Colon (tissue), 2 donors: ENCODE measurements around the gene FAM186B.
"Not testable (repeated sequence)": the region's sequence is repeated elsewhere in the genome, so short reads cannot be mapped to it uniquely, and the experiment has no call there.

Experiments
- FAIRE-seq: peaks from 2 replicates; lab custom pipeline; 2012; peaks lifted over from hg19 to GRCh38; lab: Jason Lieb, UNC
- donor health status: control.
- donor health status: control.

Gene FAM186B

DNA sequence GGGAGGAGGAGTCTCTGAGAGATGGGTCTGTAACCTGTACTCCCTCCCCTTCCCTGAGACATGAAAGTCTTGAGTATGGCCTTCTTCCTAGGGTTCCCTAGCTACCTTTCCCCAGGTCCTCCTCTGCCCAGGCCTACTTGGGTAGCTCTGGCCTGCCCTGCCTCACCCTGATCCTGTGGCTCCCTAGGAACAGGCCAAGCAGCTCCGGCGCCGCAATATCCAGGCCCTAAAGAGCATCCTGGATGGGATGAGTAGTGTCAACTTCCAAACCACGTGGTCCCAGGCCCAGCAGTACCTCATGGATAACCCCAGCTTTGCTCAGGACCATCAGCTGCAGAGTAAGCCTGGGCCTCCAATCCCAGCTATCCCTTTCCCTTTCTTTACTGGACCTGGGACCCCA is 30.2 kb upstream of the FAM186B start:
- no peak for FAIRE-seq

DNA sequence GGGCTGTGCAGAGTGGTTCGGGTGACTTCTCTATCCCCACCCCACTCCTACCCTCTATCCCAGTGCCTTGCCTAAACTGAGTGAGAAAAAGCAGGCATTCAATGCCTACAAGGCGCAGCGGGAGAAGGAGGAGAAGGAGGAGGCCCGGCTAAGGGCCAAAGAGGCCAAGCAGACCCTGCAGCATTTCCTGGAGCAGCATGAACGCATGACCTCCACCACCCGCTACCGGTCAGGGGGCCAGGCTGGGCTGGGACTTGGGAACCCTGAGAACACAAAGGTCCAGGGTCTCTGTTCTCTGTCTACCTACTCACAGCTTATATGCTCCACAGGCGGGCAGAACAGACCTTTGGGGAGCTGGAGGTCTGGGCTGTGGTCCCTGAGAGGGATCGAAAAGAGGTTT is 29.6 kb upstream of the FAM186B start:
- FAIRE-seq, result no peak

DNA sequence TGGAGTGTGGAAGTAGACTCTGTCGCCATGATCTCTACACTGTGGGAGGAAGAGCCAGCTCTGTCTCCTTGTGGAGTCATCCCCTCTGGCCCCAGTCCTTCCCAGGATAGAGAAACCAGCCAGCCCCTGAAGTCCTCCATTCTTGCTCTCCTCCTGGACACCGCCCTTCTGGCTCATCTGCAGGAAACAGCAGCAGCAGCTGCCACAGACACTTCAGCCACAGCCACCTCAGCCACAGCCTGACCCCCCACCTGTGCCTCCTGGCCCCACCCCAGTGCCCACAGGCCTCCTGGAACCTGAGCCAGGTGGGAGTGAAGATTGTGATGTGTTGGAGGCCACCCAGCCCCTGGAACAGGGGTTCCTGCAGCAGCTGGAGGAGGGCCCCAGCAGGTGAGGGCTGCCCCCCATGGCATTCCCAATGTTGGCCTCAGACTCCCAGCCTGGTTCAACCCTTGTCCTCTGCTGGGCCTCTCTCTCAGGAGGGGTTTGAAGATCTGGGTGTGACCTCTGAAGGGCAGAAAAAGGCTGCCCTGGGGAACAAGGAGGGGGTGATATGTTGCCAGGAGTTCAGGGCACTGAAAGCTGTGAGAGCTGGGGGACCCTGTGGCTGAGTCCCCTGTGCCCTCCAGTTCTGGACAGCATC is 28.4 kb upstream of the FAM186B start:
- no peak for FAIRE-seq

DNA sequence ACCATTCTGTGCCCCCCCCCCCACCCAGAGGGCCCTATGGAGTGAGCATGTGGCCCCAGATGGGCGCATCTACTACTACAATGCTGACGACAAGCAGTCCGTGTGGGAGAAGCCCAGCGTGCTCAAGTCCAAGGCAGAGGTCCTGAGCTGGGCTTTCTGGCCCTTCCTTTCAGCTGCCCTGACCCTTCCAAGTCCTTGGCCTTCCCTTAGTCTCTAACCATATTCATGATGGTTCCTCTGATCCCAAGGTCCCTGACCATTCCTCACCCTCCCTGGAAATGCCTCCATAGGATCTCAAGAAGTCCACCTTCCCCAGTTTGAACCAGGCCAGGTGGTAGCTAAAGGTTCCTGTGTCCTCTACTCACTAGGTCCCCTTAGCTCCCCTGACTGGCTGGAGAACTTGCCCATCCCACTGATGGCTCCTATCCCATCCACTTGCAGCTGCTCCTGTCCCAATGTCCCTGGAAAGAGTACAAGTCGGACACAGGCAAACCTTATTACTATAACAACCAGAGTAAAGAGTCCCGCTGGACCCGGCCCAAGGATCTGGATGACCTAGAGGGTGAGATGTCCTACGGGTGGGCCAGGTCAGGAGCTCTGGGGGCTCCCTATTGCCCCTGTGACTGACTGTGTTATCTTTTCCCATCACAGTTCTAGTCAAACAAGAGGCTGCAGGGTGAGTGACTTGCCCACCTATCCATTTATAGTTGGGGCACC is 27.7 kb upstream of the FAM186B start:
- FAIRE-seq, result no peak

DNA sequence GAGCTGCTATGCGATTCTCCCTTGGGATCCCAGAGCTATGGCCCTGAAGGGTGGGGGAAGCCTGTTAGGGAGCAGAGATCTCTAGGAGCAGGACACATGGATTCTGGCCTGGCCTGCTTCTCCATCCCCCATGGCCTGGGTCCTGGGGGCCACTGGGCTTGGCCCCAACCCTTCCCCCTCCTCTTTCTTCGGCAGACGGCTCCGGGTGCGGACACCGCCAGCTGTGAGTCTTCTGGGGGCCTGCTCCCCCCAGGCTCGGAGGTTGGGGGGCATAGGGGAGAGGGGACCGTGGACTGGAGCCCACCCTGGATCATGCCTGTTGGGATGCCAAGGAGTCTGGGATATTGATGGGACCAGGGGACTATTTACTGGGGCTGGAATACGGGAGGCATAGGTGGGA is 27.0 kb upstream of the FAM186B start:
- no peak for FAIRE-seq

DNA sequence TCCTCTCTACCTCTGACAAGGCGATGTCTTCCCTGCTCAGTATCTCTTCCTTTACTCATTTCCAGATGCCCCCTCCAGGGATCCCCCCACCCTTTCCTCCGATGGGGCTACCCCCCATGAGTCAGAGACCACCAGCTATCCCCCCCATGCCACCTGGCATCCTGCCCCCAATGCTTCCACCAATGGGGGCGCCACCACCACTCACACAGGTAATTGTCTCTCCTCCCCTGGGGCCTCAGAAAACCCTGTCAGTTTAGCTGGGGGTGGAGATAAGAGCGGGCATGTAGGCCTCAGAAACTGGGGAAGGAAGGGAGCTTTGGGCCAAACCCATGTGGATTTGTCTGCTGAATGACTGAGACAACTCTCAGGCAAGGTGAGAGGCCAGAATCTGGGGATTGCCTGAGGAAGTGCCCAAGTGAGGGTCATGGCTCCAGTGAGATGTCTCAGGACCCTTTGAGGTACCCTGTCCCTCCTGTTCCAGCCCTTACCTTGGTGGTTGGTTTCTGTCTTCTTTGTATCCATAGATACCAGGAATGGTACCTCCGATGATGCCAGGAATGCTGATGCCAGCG is 26.0 kb upstream of the FAM186B start:
- FAIRE-seq, result no peak

DNA sequence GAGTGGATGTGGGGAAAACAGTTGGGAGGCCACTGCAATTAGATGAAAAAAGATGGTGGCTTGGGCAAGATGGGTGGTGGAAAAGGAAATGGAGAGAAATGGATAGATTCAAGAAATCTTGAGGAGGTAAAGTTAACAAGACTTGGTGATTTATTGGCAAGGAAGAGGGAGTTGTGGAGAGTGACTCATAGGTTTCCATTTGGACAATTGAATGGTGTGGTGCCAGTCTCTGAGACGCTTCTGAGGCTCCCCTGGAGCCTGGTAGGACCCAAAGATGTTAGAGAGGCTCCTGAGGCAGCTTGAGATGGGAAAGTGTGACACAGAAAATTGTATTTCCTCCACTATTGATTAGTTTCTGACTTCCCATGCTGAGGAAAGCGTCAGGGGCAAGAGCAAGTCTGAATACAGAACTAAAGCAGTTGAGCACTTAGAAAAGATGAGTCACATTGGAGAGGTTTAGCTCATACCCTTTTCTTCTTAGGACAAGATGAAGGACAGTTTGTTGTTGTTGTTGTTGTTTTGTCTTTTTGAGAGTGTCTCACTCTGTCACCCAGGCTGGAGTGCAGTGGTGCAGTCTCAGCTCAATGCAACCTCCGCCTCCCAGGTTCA is 22.4 kb upstream of the FAM186B start:
- no peak for FAIRE-seq

DNA sequence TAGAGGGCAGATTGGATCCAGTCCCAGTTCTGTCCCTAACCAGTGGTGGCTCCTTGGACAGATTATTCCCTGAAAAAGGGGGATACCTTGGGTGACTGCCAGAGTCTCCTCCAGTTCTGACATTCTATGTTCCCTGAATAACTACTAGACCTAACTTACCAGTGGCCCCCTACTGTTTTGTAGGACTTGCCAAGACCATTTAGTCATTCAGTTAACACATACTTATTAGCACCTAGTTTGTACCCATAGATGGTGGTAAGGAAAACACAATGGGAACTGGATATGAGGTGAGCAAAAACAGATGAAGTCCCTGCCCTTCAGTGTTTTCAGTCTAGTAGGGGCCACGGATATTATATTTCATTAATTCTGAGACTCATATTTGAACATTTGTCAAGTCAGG is 21.4 kb upstream of the FAM186B start:
- FAIRE-seq, result no peak

DNA sequence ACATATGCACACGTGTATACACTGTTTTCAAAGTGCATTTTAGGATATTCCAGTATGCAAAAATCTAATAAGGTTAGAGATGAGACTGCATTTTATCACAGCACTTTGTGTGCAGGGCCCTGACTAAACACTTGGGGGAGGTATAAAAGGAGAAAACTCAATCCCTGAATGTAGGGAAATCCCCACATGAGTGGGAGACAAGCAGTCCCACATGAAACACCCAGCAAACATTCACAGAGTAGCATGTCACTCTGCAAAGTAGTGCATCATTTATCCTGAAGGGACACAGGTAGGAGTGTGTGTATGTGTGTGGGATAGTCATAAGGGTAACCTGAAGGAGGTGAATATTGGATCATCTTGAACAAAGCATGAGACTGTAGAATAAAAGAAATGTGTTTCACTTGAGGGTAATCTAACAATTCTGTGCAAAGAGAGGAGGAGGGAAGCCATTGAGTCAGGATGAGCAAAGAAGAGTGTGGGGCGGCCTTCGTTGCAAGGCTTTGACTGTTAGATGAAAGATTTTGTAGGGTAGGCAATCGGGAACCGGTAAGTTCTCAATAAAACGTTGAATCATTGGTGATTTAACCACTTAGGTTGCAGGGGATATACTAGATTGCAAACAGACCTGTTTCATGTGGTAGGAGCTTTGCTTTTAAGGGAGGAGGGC is 20.9 kb upstream of the FAM186B start:
- no peak for FAIRE-seq

DNA sequence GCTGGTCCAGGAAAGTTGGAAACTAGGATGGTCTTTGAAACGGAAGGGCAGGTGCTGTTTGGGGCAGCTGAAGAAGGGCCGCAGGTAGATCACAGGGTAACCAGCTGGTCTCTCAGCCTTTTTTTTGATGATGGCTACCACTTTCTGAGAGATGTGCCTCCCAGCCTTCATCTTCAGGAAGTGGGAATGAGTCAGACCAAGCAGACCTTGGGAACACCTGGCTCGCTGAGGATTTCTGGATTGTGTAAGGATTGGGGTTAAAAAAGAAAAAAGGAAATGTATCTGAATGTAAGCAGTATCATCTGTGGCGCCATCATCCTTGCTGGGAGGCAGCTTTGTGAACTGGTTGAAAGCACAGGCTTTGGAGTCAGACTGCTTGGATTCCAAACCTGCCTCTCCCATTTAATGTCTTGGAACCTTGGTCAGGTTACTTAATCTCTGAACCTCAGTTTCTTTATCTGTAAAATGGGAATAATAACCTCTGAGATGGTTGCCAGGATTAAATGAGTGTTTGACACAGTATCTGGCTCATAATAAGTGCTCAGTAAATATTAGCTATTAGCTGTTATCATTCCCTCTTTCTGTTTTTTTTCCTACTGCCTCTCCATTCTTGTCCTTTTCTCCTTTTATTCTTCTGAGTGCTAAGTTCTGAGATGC is 19.6 kb upstream of the FAM186B start:
- FAIRE-seq, result no peak

DNA sequence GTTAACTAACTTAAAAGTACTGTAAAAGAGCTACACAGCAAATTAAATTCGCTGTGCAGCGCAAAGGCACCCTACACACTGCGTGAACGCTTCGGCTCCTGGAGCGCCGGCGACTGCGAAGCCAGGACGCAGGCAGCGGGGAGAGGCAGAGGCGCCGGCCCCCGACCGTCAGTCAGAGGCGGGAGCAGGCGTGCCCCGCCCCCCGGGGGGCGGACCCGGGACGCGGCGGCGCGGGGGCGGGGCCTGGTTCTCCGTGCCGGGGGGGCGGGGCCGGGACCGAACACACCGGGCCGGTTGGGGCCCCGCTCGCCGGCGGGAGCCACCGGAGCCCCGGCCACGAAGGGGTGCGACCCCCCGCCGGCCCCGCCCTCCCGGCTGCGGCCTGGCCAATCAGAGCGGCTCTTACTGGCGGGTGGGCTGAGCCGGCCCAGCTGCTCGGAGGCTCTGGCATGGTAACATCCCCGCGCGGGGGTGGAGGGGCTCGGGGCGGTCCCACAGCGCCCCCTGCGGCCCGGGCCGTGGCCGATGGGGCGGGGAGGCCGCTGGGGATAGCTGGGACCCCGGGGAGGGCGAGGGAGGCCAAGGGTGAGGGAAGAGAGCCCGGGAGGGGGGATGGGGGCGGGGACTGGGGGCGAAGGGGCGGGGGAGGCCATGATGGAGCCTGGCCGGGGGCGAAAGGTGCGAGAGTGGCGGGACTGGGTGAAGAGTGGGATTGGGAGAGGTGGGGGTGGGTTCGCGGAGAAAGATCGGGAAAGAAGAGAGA is 17.9 kb upstream of the FAM186B start, which contains the start of gene PRPF40B:
Gene PRPF40B (plus strand): TSS at position 420 of the 763 bp plus-strand sequence. CDS start 30 bp downstream, at position 450.
- no peak for FAIRE-seq

DNA sequence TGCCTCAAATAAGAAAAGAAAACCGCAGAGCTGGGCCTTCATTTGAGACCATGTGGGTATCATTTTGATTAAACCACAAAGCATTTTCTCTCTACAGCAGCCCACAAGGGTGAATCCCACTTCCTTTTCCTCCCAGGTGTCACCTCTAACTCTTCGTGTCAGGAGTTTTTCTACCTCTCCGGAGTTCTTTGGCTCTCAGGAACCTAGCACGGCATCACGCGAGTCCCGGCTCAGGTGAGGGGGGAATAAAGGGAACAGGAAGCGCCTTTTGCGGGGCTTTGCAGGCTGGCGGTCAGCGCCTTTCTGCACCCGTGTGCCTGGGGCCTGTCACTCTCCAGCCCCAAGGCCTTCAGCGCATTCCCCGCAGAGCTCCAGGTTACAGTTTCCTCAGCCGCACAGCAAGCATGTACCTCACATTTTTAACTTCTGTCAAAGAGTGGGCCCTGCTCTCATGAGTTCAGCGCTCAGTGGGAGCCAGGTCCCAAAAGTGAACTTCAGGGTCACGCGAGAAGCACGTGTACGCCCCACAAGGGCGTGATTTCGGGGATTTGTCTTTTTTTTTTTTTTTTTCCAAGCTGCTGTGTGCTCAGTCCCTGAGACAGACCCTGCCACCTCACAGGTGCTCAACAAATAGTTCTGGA is 17.2 kb upstream of the FAM186B start:
- no peak for FAIRE-seq

DNA sequence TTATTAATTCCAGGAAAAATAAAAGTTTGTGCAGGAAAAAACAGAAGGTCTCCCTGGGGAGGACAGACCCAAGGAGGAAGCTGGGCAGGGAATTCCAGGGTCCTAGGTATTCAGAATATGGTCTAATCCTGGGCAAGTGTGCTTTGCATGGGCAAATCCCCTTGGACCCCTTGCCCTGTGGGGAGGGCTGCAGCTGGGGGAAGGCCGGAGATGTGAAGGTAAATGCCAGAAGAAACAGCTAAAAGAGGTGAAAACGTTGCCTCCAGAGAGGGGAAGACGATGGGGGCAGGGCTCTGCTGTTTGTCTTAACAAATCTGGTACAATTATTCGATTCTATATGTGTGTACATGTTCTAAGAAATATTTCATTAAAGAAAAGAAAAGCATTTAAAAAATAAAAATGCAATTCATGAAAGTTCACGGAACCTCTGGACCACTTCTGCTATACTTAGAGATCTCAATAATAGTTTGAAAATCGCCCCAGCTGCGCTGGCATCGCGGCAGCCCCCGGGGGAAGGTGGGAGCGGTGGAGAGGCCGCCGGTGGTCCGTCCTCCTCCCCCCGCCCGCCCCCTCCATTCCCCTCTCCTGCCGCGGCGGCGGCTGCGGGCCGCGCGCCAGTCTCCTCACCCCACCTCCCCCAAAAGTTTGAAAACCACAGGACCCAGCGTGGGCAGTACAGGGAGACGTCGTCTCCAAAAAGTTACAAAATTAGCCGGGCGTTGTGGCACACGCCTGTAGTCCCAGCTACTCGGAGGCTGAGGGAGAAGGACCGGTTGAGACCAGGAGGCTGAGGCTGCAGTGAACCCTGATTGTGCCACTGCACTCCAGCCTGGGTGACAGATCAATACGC is 16.4 kb upstream of the FAM186B start:
- no peak for FAIRE-seq

DNA sequence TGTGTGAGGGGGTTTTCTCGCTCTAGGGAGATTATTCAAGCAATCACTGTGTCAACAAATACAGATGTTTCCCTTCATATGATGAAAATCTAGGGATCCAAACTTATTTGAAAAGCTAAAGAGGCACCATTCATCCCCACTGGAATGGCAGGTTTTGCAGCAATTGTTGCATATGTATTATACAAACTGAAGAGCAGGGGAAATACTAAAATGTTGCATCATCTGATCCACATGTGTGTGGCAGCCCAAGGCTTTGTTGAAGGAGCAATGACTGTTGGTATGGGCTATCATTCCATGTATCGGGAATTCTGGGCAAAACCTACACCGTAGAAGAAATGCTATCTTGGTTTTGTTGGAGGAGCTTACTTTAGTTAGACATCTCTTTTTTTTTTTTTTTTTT is 13.8 kb upstream of the FAM186B start:
- no peak for FAIRE-seq

DNA sequence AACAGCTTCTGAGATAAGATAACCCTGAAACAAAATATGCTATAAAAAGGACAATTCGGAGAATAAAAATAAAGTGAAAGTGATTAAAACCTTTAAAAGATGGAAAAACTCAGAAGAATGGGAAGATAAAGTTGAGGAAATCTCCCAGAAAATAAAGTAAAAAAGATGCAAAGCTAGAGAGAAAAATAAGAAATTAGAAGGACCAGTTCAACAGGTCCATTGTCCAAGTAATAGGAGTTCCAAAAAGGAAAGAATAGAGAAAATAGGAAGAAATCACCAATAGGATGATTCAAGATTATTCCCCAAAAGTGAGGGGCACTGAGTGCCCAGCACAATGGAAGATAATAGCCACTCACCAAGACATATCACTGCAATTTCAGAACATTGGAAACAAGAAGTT is 13.1 kb upstream of the FAM186B start:
- no peak for FAIRE-seq

DNA sequence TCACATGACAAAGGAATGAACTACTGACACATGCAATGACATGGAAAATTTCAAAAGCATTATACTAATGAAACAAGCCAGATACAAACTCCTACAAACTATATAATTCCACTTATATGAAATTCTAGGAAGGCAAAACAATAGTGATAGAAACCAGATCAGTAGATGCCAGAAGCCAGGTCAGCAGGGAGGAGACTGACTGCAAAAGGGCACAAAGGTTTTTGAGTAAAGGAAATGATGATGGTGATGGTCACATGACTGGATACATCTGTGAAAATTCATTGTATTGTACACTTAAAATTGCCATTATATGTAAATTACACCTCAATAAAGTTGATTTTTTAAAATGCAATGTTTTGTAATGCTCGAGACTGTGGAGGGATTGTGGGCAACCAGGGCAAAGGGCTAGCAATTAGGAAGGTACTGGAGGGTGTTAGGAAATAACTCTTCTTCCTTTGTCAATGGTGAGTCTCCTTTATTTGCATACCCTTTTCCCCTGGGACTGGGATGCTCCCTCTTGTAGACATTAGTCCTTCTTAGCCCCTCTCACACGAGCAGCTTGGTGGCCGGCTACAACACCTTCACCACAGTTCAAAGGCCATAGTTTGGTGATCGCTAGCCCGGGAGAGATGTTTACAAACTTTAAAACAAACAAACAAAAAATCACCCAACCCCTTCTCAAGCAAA is 11.2 kb upstream of the FAM186B start:
- FAIRE-seq, result no peak

DNA sequence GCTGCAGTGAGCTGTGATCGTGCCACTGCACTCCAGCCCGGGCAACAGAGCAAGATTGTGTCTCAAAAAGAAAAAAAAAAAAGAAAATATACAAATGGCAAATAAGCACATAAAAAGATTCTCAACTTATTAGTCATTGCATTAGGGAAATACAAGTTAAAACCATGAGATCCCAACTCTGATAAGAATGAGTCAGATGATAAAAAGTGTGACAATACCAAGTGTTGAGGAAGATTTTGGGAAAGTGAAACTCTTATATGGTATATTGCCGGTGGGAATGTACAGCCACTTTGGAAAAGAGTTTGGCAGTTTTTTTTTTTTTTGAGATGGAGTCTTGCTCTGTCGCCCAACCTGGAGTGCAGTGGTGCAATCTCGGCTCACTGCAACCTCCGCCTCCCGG is 10.3 kb upstream of the FAM186B start:
- no peak for FAIRE-seq

DNA sequence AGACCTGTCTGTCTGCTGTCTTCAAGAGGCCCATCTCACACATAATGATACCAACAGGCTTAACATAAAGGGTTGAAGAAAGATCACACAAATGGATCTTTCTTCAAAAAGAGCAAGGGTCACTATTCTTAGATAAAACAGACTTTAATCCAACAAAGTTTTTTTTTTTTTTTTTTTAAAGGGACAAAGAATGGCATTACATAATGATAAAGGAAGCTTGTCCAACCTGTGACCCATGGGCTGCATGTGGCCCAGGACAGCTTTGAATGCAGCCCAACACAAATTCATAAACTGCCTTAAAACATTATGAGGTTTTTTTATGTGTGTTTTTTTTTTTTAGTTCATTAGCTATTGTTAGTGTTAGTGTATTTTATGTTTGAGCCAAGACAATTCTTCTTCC is 6.8 kb upstream of the FAM186B start:
- FAIRE-seq, result no peak

DNA sequence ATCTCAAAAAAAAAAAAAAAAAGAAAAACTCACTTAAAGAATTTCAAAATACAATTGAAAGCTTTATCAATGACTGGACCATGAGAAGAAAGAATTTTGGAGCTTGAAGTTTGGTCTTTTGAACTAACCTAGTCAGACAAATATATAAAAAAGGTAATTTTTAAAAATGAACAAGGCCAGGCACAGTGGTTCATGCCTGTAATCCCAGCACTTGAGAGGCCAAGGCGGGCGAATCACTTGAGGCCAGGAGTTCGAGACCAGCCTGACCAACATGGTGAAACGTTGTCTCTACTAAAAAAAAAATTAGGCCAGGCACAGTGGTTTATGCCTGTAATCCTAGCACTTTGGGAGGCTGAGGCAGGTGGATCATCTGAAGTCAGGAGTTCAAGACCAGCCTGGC is 5.3 kb upstream of the FAM186B start:
- FAIRE-seq, result not testable (repeated sequence)

DNA sequence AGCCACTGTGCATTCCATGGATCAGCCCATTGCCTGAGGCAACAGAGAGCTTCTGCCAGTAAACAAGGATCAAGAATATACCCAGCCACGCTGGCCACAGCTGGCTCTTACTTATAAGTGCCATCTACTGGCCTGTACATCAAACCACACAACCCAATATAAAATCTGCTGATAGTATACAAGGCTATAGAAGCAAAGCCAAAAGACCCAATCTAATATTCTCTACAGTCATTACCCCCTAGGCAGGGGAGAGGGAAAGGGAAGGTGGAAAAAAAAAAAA is 4.4 kb upstream of the FAM186B start:
- no peak for FAIRE-seq
